ENCODE measurements around the gene PARVG. TPM values are rescaled to one million over a fixed set of nuclear protein-coding genes. Genes with fewer than 3 reads are reported as not detected.

The PARVG gene
- total RNA-seq, 4 donors from 2014 or later: 7.1 to 16.2 (median 11.2) TPM

GRCh38 chr22:44211256-44211945 is 30.7 kb downstream of the PARVG start:
- no peaks in the 10 kb centered on the region for H3K27me3 ChIP-seq
- H3K4me3 ChIP-seq: no peak overlapping the region
- H3K4me1 ChIP-seq: peaks cover 9 to 15% (median 13%) of the 10 kb centered on the region in 4 donors
- peak overlapping the region in 1 of 4 donors; percentile 28 for H3K27ac ChIP-seq (replicated peaks in 1 of 4)
- intact Hi-C loops (cut with DNase I): no loop called here
- 72% methylated on average over 6 of the region's 6 CpGs for WGBS
- no peaks in the 10 kb centered on the region for H3K36me3 ChIP-seq
- TF ChIP-seq CTCF (IDR thresholded peaks at IDR 0.05) (no peak), EP300 (IDR thresholded peaks at IDR 0.05) (no peak), POLR2AphosphoS5 (IDR thresholded peaks at IDR 0.05) (no peak), POLR2A (IDR thresholded peaks at IDR 0.05; ENCODE audit: low read depth) (no peak)
- H3K9me3 ChIP-seq: peaks cover 0 to 11% (median 9%) of the 10 kb centered on the region in 4 donors
- DNase-seq (ENCODE audit: extremely low spot score): no peak

- no peak overlapping the region for H3K4me3 ChIP-seq
- DNase-seq (ENCODE audit: extremely low spot score): no peak
- H3K27ac ChIP-seq (replicated peaks in 1 of 4): peak overlapping the region in 1 of 4 donors; percentile 28
- peaks cover 0 to 11% (median 9%) of the 10 kb centered on the region in 4 donors for H3K9me3 ChIP-seq
- H3K4me1 ChIP-seq: peaks cover 9 to 15% (median 13%) of the 10 kb centered on the region in 4 donors
- no peaks in the 10 kb centered on the region for H3K27me3 ChIP-seq
- intact Hi-C loops (cut with DNase I): no loop called here
- 33% methylated on average over 12 of the region's 12 CpGs for WGBS
- TF ChIP-seq EP300 (IDR thresholded peaks at IDR 0.05) (no peak), CTCF (IDR thresholded peaks at IDR 0.05) (no peak), POLR2AphosphoS5 (IDR thresholded peaks at IDR 0.05) (no peak), POLR2A (IDR thresholded peaks at IDR 0.05; ENCODE audit: low read depth) (no peak)
- no peaks in the 10 kb centered on the region for H3K36me3 ChIP-seq
These were observed 31.5 kb downstream of the PARVG start for GRCh38 chr22:44211946-44212930.

- Histone ChIP-seq H3K9me3 (peaks cover 0 to 11% (median 9%) of the 10 kb centered on the region in 4 donors), H3K4me1 (peaks cover 9 to 15% (median 13%) of the 10 kb centered on the region in 4 donors), H3K4me3 (no peak overlapping the region), H3K36me3 (no peaks in the 10 kb centered on the region), H3K27me3 (no peaks in the 10 kb centered on the region), H3K27ac (replicated peaks in 1 of 4) (no peak overlapping the region)
- no peak for DNase-seq (ENCODE audit: extremely low spot score)
- intact Hi-C loops (cut with DNase I): no loop called here
- no peak for TF ChIP-seq EP300 (IDR thresholded peaks at IDR 0.05)
- no peak for TF ChIP-seq POLR2A (IDR thresholded peaks at IDR 0.05; ENCODE audit: low read depth)
- no peak for TF ChIP-seq POLR2AphosphoS5 (IDR thresholded peaks at IDR 0.05)
- TF ChIP-seq CTCF (IDR thresholded peaks at IDR 0.05): no peak
- 92% methylated on average over 1 of the region's 1 CpG for WGBS
These were observed 32.2 kb downstream of the PARVG start for GRCh38 chr22:44212936-44213335.

- H3K27ac ChIP-seq (replicated peaks in 1 of 4): no peak overlapping the region
- TF ChIP-seq POLR2AphosphoS5 (IDR thresholded peaks at IDR 0.05): no peak
- no peak for TF ChIP-seq EP300 (IDR thresholded peaks at IDR 0.05)
- no peak for TF ChIP-seq CTCF (IDR thresholded peaks at IDR 0.05)
- no peak for TF ChIP-seq POLR2A (IDR thresholded peaks at IDR 0.05; ENCODE audit: low read depth)
These were observed 32.8 kb downstream of the PARVG start for GRCh38 chr22:44213489-44214043.

More at GRCh38 chr22:44213489-44214043, 32.8 kb downstream of the PARVG start:
- no peaks in the 10 kb centered on the region for H3K36me3 ChIP-seq
- peaks cover 9 to 15% (median 13%) of the 10 kb centered on the region in 4 donors for H3K4me1 ChIP-seq
- no peaks in the 10 kb centered on the region for H3K27me3 ChIP-seq
- H3K4me3 ChIP-seq: no peak overlapping the region
- intact Hi-C loops (cut with DNase I): no loop called here
- no peak for DNase-seq (ENCODE audit: extremely low spot score)
- 91% methylated on average over 3 of the region's 3 CpGs for WGBS
- peaks cover 0 to 11% (median 9%) of the 10 kb centered on the region in 4 donors for H3K9me3 ChIP-seq

All from esophagus muscularis mucosa (tissue), 4 donors.